Measurements from ENCODE around the gene RAB27B.

RAB27B gene

GRCh38 chr18:54910161-54910919 is 82.1 kb downstream of the RAB27B start:
- no peak for DNase-seq (ENCODE audit: low read depth)

GRCh38 chr18:54911551-54911950 is 83.3 kb downstream of the RAB27B start:
- DNase-seq (ENCODE audit: low read depth), result no peak

- DNase-seq (ENCODE audit: low read depth), result no peak
Measured at GRCh38 chr18:54914816-54915215, 86.5 kb downstream of the RAB27B start.

- no peak for DNase-seq (ENCODE audit: low read depth)
Measured at GRCh38 chr18:54916507-54916906, 88.2 kb downstream of the RAB27B start.

GRCh38 chr18:54918060-54918459 is 89.8 kb downstream of the RAB27B start:
- DNase-seq (ENCODE audit: low read depth), result no peak

- no peak for DNase-seq (ENCODE audit: low read depth)
Measured at GRCh38 chr18:54919412-54919811, 91.1 kb downstream of the RAB27B start.

- DNase-seq (ENCODE audit: low read depth), result no peak
Measured at GRCh38 chr18:54923339-54923956, 95.2 kb downstream of the RAB27B start.

GRCh38 chr18:54924948-54925347 is 96.7 kb downstream of the RAB27B start:
- no peak for DNase-seq (ENCODE audit: low read depth)

- DNase-seq (ENCODE audit: low read depth), result no peak
Measured at GRCh38 chr18:54926593-54927325, 98.5 kb downstream of the RAB27B start.

GRCh38 chr18:54928236-54928635 is 100.0 kb downstream of the RAB27B start:
- no peak for DNase-seq (ENCODE audit: low read depth)

- DNase-seq (ENCODE audit: low read depth), result no peak
Measured at GRCh38 chr18:54931152-54931551, 102.9 kb downstream of the RAB27B start.

- DNase-seq (ENCODE audit: low read depth), result no peak
Measured at GRCh38 chr18:54932472-54932871, 104.2 kb downstream of the RAB27B start.

GRCh38 chr18:54938506-54938905 is 110.2 kb downstream of the RAB27B start:
- DNase-seq (ENCODE audit: low read depth), result no peak

GRCh38 chr18:54939361-54939917 is 111.2 kb downstream of the RAB27B start:
- no peak for DNase-seq (ENCODE audit: low read depth)

GRCh38 chr18:54942144-54942543 is 113.9 kb downstream of the RAB27B start:
- DNase-seq (ENCODE audit: low read depth), result no peak

- DNase-seq (ENCODE audit: low read depth), result no peak
Measured at GRCh38 chr18:54942569-54942968, 114.3 kb downstream of the RAB27B start.
